B cell (primary cell): ENCODE measurements around the gene HES4. TPM values are rescaled to one million over a fixed set of nuclear protein-coding genes. Genes with fewer than 3 reads are reported as not detected.

ENCODE experiments used
- ATAC-seq: fragments of 200-7000 bp; cut with Tn5 transposase; one replicate; pipeline ENCODE4 v1.10.0; 2021; ENCODE audit warnings: low read depth, mild to moderate bottlenecking, moderate number of reproducible peaks, moderate library complexity
- CTCF ChIA-PET: fragments of 350-600 bp; sonication (Branson Sonifier 250); formaldehyde crosslinking; loops from one replicate; lab custom pipeline; 2021; ENCODE audit warnings: antibody characterized with exemption, inconsistent platforms; lab: Charles Lee
- POLR2A ChIA-PET: fragments of 350-600 bp; sonication (Branson Sonifier 250); formaldehyde crosslinking; loops from one replicate; lab custom pipeline; 2021; ENCODE audit warnings: antibody characterized with exemption; lab: Charles Lee
- DNase-seq: peaks from one replicate; pipeline ENCODE4 v3.0.0; 2013
- H2AFZ ChIP-seq: 2 replicates; pipeline ENCODE4 v1.6.1; 2012; ENCODE audit warnings: mild to moderate bottlenecking, low read depth, low read length; ENCODE audit not compliant: insufficient read depth, poor library complexity, severe bottlenecking
- H3K27ac ChIP-seq, 2 donors: 1 replicate in 1 of 2; 2 replicates in 1 of 2; pipeline ENCODE4 v1.5.1; 2012 to 2013; ENCODE audit warnings: low read length in 2 of 2, mild to moderate bottlenecking in 2 of 2, moderate library complexity in 1 of 2
- H3K27me3 ChIP-seq, 4 experiments: fragments of 200-600 bp in 1 of 4; sonication (generic) in 1 of 4; replicated peaks in 1 of 4; 1 replicate in 2 of 4; 2 replicates in 2 of 4; pipeline versions ENCODE4 v1.6.1 to v1.7.0; 2013 to 2016; ENCODE audit warnings: low read length in 3 of 4, mild to moderate bottlenecking in 2 of 4, mixed read lengths in 1 of 4, moderate library complexity in 1 of 4; ENCODE audit not compliant: insufficient read depth in 4 of 4, control insufficient read depth in 3 of 4; ENCODE audit errors: control extremely low read depth in 1 of 4
- H3K36me3 ChIP-seq, 2 experiments: replicated peaks in 1 of 2; 1 replicate in 1 of 2; 2 replicates in 1 of 2; pipeline versions ENCODE4 v1.6.1 to v1.7.1; 2013; ENCODE audit warnings: low read length in 1 of 2; ENCODE audit not compliant: insufficient read depth in 2 of 2, control insufficient read depth in 1 of 2; ENCODE audit errors: control extremely low read depth in 1 of 2, extremely low read depth in 1 of 2
- H3K4me1 ChIP-seq, 2 donors: fragments of 200-600 bp in 1 of 2; sonication (generic) in 1 of 2; 1 replicate in 1 of 2; 2 replicates in 1 of 2; pipeline versions ENCODE4 v1.5.1 to v1.6.1; 2013 to 2017; ENCODE audit warnings: low read length in 2 of 2; ENCODE audit not compliant: control insufficient read depth in 2 of 2, insufficient read depth in 2 of 2
- H3K4me2 ChIP-seq: replicated peaks from 2 replicates; pipeline ENCODE3; 2012; ENCODE audit warnings: mild to moderate bottlenecking, low read depth, low read length; ENCODE audit not compliant: poor library complexity, severe bottlenecking
- H3K4me3 ChIP-seq, 5 experiments: fragments of 200-600 bp in 1 of 5; sonication (generic) in 1 of 5; 1 replicate in 3 of 5; 2 replicates in 2 of 5; pipeline versions ENCODE4 v1.5.1 to v1.7.0; 2011 to 2016; ENCODE audit warnings: low read length in 4 of 5, mild to moderate bottlenecking in 4 of 5, low read depth in 2 of 5, control low read depth in 1 of 5, moderate library complexity in 1 of 5; ENCODE audit not compliant: insufficient read depth in 1 of 5; ENCODE audit errors: control extremely low read depth in 1 of 5, extremely low read depth in 1 of 5
- H3K79me2 ChIP-seq: fragments of 200-600 bp; sonication (generic); one replicate; pipeline ENCODE4 v1.6.0; 2016; ENCODE audit warnings: low read length; ENCODE audit not compliant: control insufficient read depth, insufficient read depth
- H3K9ac ChIP-seq: fragments of 200-600 bp; sonication (generic); 2 replicates; pipeline ENCODE4 v1.6.1; 2017; ENCODE audit warnings: mild to moderate bottlenecking, low read length, moderate library complexity
- H3K9me3 ChIP-seq, 3 donors: one replicate each; pipeline versions ENCODE4 v1.6.1 to v1.7.1; 2013; ENCODE audit warnings: low read length in 2 of 3; ENCODE audit not compliant: control insufficient read depth in 2 of 3, insufficient read depth in 1 of 3; ENCODE audit errors: control extremely low read depth in 1 of 3
- H4K20me1 ChIP-seq: 2 replicates; pipeline ENCODE4 v1.6.0; 2012; ENCODE audit warnings: mild to moderate bottlenecking, low read length; ENCODE audit not compliant: insufficient read depth, control insufficient read depth, poor library complexity, severe bottlenecking
- H3K27ac Mint-ChIP-seq: one replicate; pipeline ENCODE4 v1.8.0; 2021; ENCODE audit warnings: mixed read lengths
- H3K27me3 Mint-ChIP-seq: one replicate; pipeline ENCODE4 v1.8.0; 2021; ENCODE audit warnings: mixed read lengths
- H3K4me1 Mint-ChIP-seq: one replicate; pipeline ENCODE4 v1.8.0; 2021; ENCODE audit warnings: mixed read lengths
- H3K4me3 Mint-ChIP-seq: one replicate; pipeline ENCODE4 v1.8.0; 2021; ENCODE audit warnings: mixed read lengths
- H3K9me3 Mint-ChIP-seq: one replicate; pipeline ENCODE4 v1.8.0; 2022; ENCODE audit warnings: mixed read lengths; ENCODE audit not compliant: insufficient read depth
- CTCF ChIP-seq: fragments of 200-600 bp; IDR thresholded peaks from one replicate; pipeline ENCODE4 v1.8.0; 2022; ENCODE audit warnings: antibody characterized with exemption, mild to moderate bottlenecking
- EZH2 ChIP-seq: IDR thresholded peaks from 2 replicates; pipeline ENCODE4 v1.6.1; 2012; ENCODE audit warnings: borderline replicate concordance, low read depth, mild to moderate bottlenecking, moderate library complexity, low read length; ENCODE audit not compliant: insufficient read depth, poor library complexity, severe bottlenecking
- WGBS: methylation state at CpG from one replicate; pipeline ENCODE4 v1.1.5; 2013; ENCODE audit warnings: missing lambda C conversion rate; ENCODE audit not compliant: insufficient coverage; 5-methylcytosine and 5-hydroxymethylcytosine counted together
- intact Hi-C: fragments of 100-400 bp; cut with micrococcal nuclease; formaldehyde crosslinking; loops from one replicate; pipeline ENCODE4 v1.10.0; 2022
- polyA plus RNA-seq: library from polyadenylated mRNA; depleted of rRNA; stranded (reverse); fragments of >200 nt; gene quantifications from 2 replicates; pipeline ENCODE4 v1.2.3, GENCODE V29; 2012
- total RNA-seq, 2 donors: library from RNA; stranded (reverse); fragments of 120-200 nt in 1 of 2; gene quantifications; 1 replicate in 1 of 2; 2 replicates in 1 of 2; pipeline versions ENCODE4 v1.2.3 to v1.2.4, GENCODE V29; 2013 to 2022

The HES4 gene
- total and polyA plus RNA-seq, 2 donors (not counting 1 experiment from before 2014, with no cell fraction given), result 3.2 to 4.5 TPM

GRCh38 chr1:1037366-1038327, 37.8 kb upstream of the HES4 start:
- peaks cover 0 to 44% (median 11%) of the 10 kb centered on the region in 4 experiments for H3K27me3 ChIP-seq
- ATAC-seq (no peak), DNase-seq (peak; percentile 48)
- peaks cover 35 to 37% of the 10 kb centered on the region in 2 donors for H3K4me1 ChIP-seq
- no peak overlapping the region for H3K4me3 Mint-ChIP-seq
- peaks cover 21% of the 10 kb centered on the region for H3K27me3 Mint-ChIP-seq
- WGBS, result 80% methylated on average over 28 of the region's 30 CpGs
- no peak overlapping the region for H3K27ac ChIP-seq
- intact Hi-C loops, result loop anchor here (10.0 kb wide), 2 partner anchors 167 to 197 kb away; partner anchors contain the start of genes B3GALT6, SDF4 and TNFRSF18
- H3K4me2 ChIP-seq, result no peak overlapping the region
- no peak overlapping the region for H3K27ac Mint-ChIP-seq
- ChIA-PET POLR2A (interaction anchor here (1.5 to 1.8 kb wide), 2 partner anchors 18 to 26 kb away, joined by 4 to 5 read pairs; no protein-coding TSS in a partner anchor), CTCF (interaction anchor here (0.7 to 4.2 kb wide), 5 partner anchors 13 to 85 kb away, joined by 3 to 29 read pairs (median 3); no protein-coding TSS in a partner anchor)
- H3K9me3 ChIP-seq, result peaks cover 0 to 7% (median 0%) of the 10 kb centered on the region in 3 donors
- peaks cover 11% of the 10 kb centered on the region for H4K20me1 ChIP-seq
- no peaks in the 10 kb centered on the region for H3K36me3 ChIP-seq
- no peak overlapping the region for H3K9ac ChIP-seq
- no peak overlapping the region for H3K4me3 ChIP-seq
- H2AFZ ChIP-seq, result no peak overlapping the region
- peaks cover 33% of the 10 kb centered on the region for H3K4me1 Mint-ChIP-seq
- H3K79me2 ChIP-seq, result no peaks in the 10 kb centered on the region
- TF ChIP-seq CTCF (no peak), EZH2 (no peak)
- H3K9me3 Mint-ChIP-seq, result no peaks in the 10 kb centered on the region
